Mesothelial cell of epicardium (in vitro differentiated cells): Measurements from ENCODE around the gene TNNT3. TPM values are rescaled to one million over a fixed set of nuclear protein-coding genes. Genes with fewer than 3 reads are reported as not detected.

Experiments used
- DNase-seq, 2 experiments: peaks; one replicate each; pipeline ENCODE4 v3.0.0; 2021; ENCODE audit warnings: low spot score in 2 of 2; ENCODE audit not compliant: unreplicated experiment in 2 of 2
- H3K27ac Mint-ChIP-seq: 2 replicates; pipeline ENCODE4 v1.8.0; 2021; ENCODE audit warnings: mixed read lengths
- H3K27me3 Mint-ChIP-seq: 2 replicates; pipeline ENCODE4 v1.8.0; 2021; ENCODE audit warnings: low read depth, mixed read lengths
- H3K36me3 Mint-ChIP-seq: 2 replicates; pipeline ENCODE4 v1.8.0; 2021; ENCODE audit warnings: mixed read lengths
- H3K4me1 Mint-ChIP-seq: 2 replicates; pipeline ENCODE4 v1.8.0; 2021; ENCODE audit warnings: mixed read lengths
- H3K4me3 Mint-ChIP-seq: 2 replicates; pipeline ENCODE4 v1.8.0; 2021; ENCODE audit warnings: mild to moderate bottlenecking, moderate library complexity, mixed read lengths
- H3K9me3 Mint-ChIP-seq: 2 replicates; pipeline ENCODE4 v1.8.0; 2021; ENCODE audit warnings: mixed read lengths
- CTCF ChIP-seq: fragments of 200-600 bp; sonication (generic); IDR thresholded peaks from one replicate; pipeline ENCODE4 v1.5.0; 2021; ENCODE audit warnings: antibody characterized with exemption; ENCODE audit not compliant: unreplicated experiment
- total RNA-seq: library from RNA; stranded (reverse); gene quantifications from 3 replicates; pipeline ENCODE4 v1.2.1, GENCODE V29; 2021

Gene TNNT3
- total RNA-seq, 1 donor from 2014 or later: 15.2 TPM

DNA sequence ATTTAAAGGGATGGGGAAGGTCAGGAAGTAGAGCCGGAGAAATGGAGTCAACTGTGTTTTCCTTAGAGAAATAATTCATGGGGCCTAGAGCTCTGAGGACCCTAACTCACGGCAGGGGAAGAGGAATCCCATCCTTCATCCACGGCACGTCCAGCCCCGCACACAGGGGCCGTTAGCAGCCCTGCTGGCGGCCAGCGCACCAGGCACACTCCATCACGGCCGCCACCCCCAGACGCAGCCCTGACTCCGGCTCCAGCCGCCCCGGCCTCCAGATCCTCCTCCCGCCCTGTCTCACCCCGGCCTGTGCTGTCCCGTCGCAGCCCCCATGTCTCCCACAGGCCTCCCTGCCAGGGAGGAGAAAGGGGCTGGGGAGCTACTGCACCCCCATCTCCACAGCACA is 38.9 kb downstream of the TNNT3 start:
- Mint-ChIP-seq H3K9me3 (no peaks in the 10 kb centered on the region), H3K36me3 (no peaks in the 10 kb centered on the region), H3K4me3 (no peak overlapping the region), H3K27me3 (no peaks in the 10 kb centered on the region), H3K27ac (no peak overlapping the region), H3K4me1 (no peaks in the 10 kb centered on the region)
- no peak for DNase-seq
- no peak for TF ChIP-seq CTCF

DNA sequence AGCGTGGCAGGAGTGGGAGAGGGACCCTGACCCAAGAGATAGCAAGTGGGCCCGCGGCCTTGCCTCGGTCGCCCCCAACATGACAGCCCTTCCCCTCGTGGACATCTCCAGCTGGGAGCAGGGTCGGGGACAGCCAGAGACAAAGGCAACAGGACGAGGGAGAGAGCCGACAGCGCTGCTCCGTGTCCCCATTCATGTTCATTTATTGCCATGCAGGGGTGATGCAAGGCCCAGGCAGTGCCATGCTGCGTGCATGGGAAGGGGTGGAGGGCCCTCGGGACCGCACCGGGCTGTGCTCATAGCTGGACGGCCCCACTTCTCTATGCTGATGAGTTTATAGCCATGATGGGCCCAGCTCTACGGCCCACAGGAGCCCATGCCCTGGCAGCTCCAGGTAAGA is 40.3 kb downstream of the TNNT3 start:
- Mint-ChIP-seq H3K27ac (no peak overlapping the region), H3K4me3 (no peak overlapping the region)
- DNase-seq: no peak

DNA sequence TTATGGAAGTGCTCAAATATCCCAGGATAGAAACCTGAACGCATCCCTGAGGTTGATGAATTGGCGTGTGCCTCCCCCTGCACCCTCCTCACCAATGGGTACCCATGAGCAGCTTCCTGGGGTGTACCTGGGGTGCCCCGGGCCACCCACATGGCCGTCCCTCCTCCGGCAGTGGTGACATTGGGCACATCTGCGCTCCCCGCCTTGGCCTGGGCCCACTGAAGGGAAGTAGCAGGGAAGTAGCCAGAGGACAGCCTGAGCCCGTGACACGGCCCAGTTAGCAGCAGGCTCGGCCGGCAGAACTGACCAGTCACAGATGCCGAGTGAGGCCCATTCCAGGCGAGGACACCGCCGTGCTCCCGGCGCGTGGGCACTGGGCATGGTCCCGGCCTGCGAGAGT is 44.4 kb downstream of the TNNT3 start:
- no peak for DNase-seq
- no peak for TF ChIP-seq CTCF

More for the DNA sequence above, 40.3 kb downstream of the TNNT3 start:
- TF ChIP-seq CTCF: no peak
- H3K27me3 Mint-ChIP-seq: no peaks in the 10 kb centered on the region
- H3K36me3 Mint-ChIP-seq: no peaks in the 10 kb centered on the region
- no peaks in the 10 kb centered on the region for H3K9me3 Mint-ChIP-seq
- H3K4me1 Mint-ChIP-seq: no peaks in the 10 kb centered on the region

DNA sequence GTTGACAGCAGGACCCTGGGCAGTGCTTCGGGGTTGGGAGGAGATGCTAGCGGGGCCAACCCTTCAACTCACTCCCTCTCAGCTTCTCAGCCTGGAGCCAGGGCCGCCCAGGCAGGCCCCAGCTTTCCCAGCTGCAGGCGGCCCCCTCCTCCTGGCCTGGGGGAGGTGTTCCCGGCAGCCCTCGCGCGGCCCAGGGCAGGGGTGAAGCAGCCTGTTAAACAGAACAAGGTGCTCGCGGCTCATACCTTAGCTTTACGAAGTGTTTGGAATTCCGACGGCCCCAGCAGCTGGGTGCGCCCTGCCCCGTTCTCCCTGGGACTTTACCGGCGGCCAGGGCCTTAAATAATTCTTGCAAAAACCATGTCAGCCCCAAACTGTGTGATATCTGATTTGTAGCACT is 44.8 kb downstream of the TNNT3 start:
- no peaks in the 10 kb centered on the region for H3K4me1 Mint-ChIP-seq
- no peaks in the 10 kb centered on the region for H3K27me3 Mint-ChIP-seq
- no peaks in the 10 kb centered on the region for H3K36me3 Mint-ChIP-seq
- no peak for DNase-seq
- no peak overlapping the region for H3K4me3 Mint-ChIP-seq
- H3K9me3 Mint-ChIP-seq: no peaks in the 10 kb centered on the region
- no peak for TF ChIP-seq CTCF
- no peak overlapping the region for H3K27ac Mint-ChIP-seq

More for the DNA sequence above, 44.4 kb downstream of the TNNT3 start:
- H3K36me3 Mint-ChIP-seq: no peaks in the 10 kb centered on the region
- no peak overlapping the region for H3K27ac Mint-ChIP-seq
- H3K27me3 Mint-ChIP-seq: no peaks in the 10 kb centered on the region
- no peak overlapping the region for H3K4me3 Mint-ChIP-seq
- no peaks in the 10 kb centered on the region for H3K4me1 Mint-ChIP-seq
- H3K9me3 Mint-ChIP-seq: no peaks in the 10 kb centered on the region

- no peak overlapping the region for H3K27ac Mint-ChIP-seq
- no peaks in the 10 kb centered on the region for H3K4me1 Mint-ChIP-seq
- H3K36me3 Mint-ChIP-seq: no peaks in the 10 kb centered on the region
- no peak for DNase-seq
- H3K27me3 Mint-ChIP-seq: no peaks in the 10 kb centered on the region
- no peak overlapping the region for H3K4me3 Mint-ChIP-seq
- no peak for TF ChIP-seq CTCF
- H3K9me3 Mint-ChIP-seq: no peaks in the 10 kb centered on the region
Observed at GRCh38 chr11:1964955-1965354, 45.5 kb downstream of the TNNT3 start.

GRCh38 chr11:1966531-1966930 is 47.0 kb downstream of the TNNT3 start:
- H3K27ac Mint-ChIP-seq: no peak overlapping the region
- H3K36me3 Mint-ChIP-seq: no peaks in the 10 kb centered on the region
- no peak for DNase-seq
- H3K9me3 Mint-ChIP-seq: no peaks in the 10 kb centered on the region
- no peaks in the 10 kb centered on the region for H3K4me1 Mint-ChIP-seq
- H3K4me3 Mint-ChIP-seq: no peak overlapping the region
- TF ChIP-seq CTCF: no peak
- no peaks in the 10 kb centered on the region for H3K27me3 Mint-ChIP-seq
